Effector memory CD4-positive, alpha-beta T cell (primary cell): Measurements from ENCODE around the gene MOB1B.

Experiments used
- DNase-seq, 3 donors: peaks; one replicate each; pipeline ENCODE4 v3.0.0-alpha.2; 2020
- H3K27ac ChIP-seq: 2 replicates; pipeline ENCODE4 v1.7.0; 2013; ENCODE audit warnings: mild to moderate bottlenecking, low read length, moderate library complexity; ENCODE audit not compliant: insufficient read depth, poor library complexity, severe bottlenecking
- H3K27me3 ChIP-seq: replicated peaks from 2 replicates; pipeline ENCODE4 v1.7.0; 2013; ENCODE audit warnings: mild to moderate bottlenecking, low read length; ENCODE audit not compliant: insufficient read depth, control insufficient read depth, poor library complexity, severe bottlenecking
- H3K36me3 ChIP-seq: 2 replicates; pipeline ENCODE4 v1.7.0; 2013; ENCODE audit warnings: mild to moderate bottlenecking, low read length, moderate library complexity; ENCODE audit not compliant: control insufficient read depth, insufficient read depth
- H3K4me1 ChIP-seq: 2 replicates; pipeline ENCODE4 v1.7.0; 2013; ENCODE audit warnings: low read length, mild to moderate bottlenecking; ENCODE audit not compliant: control insufficient read depth, insufficient read depth, poor library complexity, severe bottlenecking
- H3K4me3 ChIP-seq: 2 replicates; pipeline ENCODE4 v1.7.0; 2013; ENCODE audit warnings: low read length, low read depth, mild to moderate bottlenecking; ENCODE audit not compliant: insufficient read depth, poor library complexity, severe bottlenecking
- H3K9me3 ChIP-seq: 2 replicates; pipeline ENCODE4 v1.7.0; 2013; ENCODE audit warnings: mild to moderate bottlenecking, low read length, moderate library complexity; ENCODE audit not compliant: control insufficient read depth

MOB1B gene

GRCh38 chr4:70914000-70914399 is 11.8 kb downstream of the MOB1B start:
- no peak for DNase-seq
- Histone ChIP-seq H3K9me3 (no peaks in the 10 kb centered on the region), H3K36me3 (no peaks in the 10 kb centered on the region), H3K27me3 (no peaks in the 10 kb centered on the region), H3K4me1 (no peaks in the 10 kb centered on the region), H3K27ac (no peak overlapping the region), H3K4me3 (no peak overlapping the region)

GRCh38 chr4:70914631-70915030 is 12.5 kb downstream of the MOB1B start:
- Histone ChIP-seq H3K4me3 (no peak overlapping the region), H3K27ac (no peak overlapping the region), H3K36me3 (no peaks in the 10 kb centered on the region), H3K9me3 (no peaks in the 10 kb centered on the region), H3K4me1 (no peaks in the 10 kb centered on the region), H3K27me3 (no peaks in the 10 kb centered on the region)
- no peak for DNase-seq

GRCh38 chr4:70915036-70915815 is 13.1 kb downstream of the MOB1B start:
- Histone ChIP-seq H3K9me3 (no peaks in the 10 kb centered on the region), H3K4me1 (no peaks in the 10 kb centered on the region), H3K27ac (no peak overlapping the region), H3K27me3 (no peaks in the 10 kb centered on the region), H3K36me3 (no peaks in the 10 kb centered on the region), H3K4me3 (no peak overlapping the region)
- DNase-seq: no peak

GRCh38 chr4:70915874-70916559 is 13.8 kb downstream of the MOB1B start:
- no peaks in the 10 kb centered on the region for H3K4me1 ChIP-seq
- H3K4me3 ChIP-seq: no peak overlapping the region
- no peaks in the 10 kb centered on the region for H3K27me3 ChIP-seq
- no peaks in the 10 kb centered on the region for H3K9me3 ChIP-seq
- H3K36me3 ChIP-seq: no peaks in the 10 kb centered on the region
- DNase-seq: no peak
- H3K27ac ChIP-seq: no peak overlapping the region

- H3K36me3 ChIP-seq: no peaks in the 10 kb centered on the region
- H3K9me3 ChIP-seq: no peaks in the 10 kb centered on the region
- no peak overlapping the region for H3K27ac ChIP-seq
- DNase-seq: no peak
- no peak overlapping the region for H3K4me3 ChIP-seq
- no peaks in the 10 kb centered on the region for H3K27me3 ChIP-seq
- H3K4me1 ChIP-seq: no peaks in the 10 kb centered on the region
Observed at GRCh38 chr4:70920592-70920991, 18.4 kb downstream of the MOB1B start.

GRCh38 chr4:70925418-70925817 is 23.2 kb downstream of the MOB1B start:
- no peak overlapping the region for H3K4me3 ChIP-seq
- no peaks in the 10 kb centered on the region for H3K9me3 ChIP-seq
- no peaks in the 10 kb centered on the region for H3K36me3 ChIP-seq
- no peaks in the 10 kb centered on the region for H3K4me1 ChIP-seq
- H3K27ac ChIP-seq: no peak overlapping the region
- H3K27me3 ChIP-seq: no peaks in the 10 kb centered on the region
- DNase-seq: no peak

- Histone ChIP-seq H3K27me3 (no peaks in the 10 kb centered on the region), H3K36me3 (no peaks in the 10 kb centered on the region), H3K4me3 (no peak overlapping the region), H3K4me1 (no peaks in the 10 kb centered on the region), H3K27ac (no peak overlapping the region), H3K9me3 (no peaks in the 10 kb centered on the region)
- no peak for DNase-seq
Observed at GRCh38 chr4:70925899-70926635, 23.9 kb downstream of the MOB1B start.

- Histone ChIP-seq H3K4me1 (no peaks in the 10 kb centered on the region), H3K27ac (no peak overlapping the region), H3K4me3 (no peak overlapping the region), H3K9me3 (no peaks in the 10 kb centered on the region), H3K36me3 (no peaks in the 10 kb centered on the region), H3K27me3 (no peaks in the 10 kb centered on the region)
- DNase-seq: no peak
Observed at GRCh38 chr4:70927502-70928137, 25.5 kb downstream of the MOB1B start.

GRCh38 chr4:70930530-70931256 is 28.5 kb downstream of the MOB1B start:
- Histone ChIP-seq H3K27ac (no peak overlapping the region), H3K36me3 (no peaks in the 10 kb centered on the region), H3K4me3 (no peak overlapping the region), H3K27me3 (no peaks in the 10 kb centered on the region), H3K9me3 (no peaks in the 10 kb centered on the region), H3K4me1 (no peaks in the 10 kb centered on the region)
- DNase-seq: no peak
